ENCODE measurements around the gene OLA1. TPM values are rescaled to one million over a fixed set of nuclear protein-coding genes. Genes with fewer than 3 reads are reported as not detected.
A peak's percentile ranks its signal among the peaks of the same experiment; 100 is the strongest.

Gene OLA1
- total and polyA plus RNA-seq, 2 of the 4 experiments (the other 2 are of a cell fraction) = 54.7 to 71.2 TPM

DNA sequence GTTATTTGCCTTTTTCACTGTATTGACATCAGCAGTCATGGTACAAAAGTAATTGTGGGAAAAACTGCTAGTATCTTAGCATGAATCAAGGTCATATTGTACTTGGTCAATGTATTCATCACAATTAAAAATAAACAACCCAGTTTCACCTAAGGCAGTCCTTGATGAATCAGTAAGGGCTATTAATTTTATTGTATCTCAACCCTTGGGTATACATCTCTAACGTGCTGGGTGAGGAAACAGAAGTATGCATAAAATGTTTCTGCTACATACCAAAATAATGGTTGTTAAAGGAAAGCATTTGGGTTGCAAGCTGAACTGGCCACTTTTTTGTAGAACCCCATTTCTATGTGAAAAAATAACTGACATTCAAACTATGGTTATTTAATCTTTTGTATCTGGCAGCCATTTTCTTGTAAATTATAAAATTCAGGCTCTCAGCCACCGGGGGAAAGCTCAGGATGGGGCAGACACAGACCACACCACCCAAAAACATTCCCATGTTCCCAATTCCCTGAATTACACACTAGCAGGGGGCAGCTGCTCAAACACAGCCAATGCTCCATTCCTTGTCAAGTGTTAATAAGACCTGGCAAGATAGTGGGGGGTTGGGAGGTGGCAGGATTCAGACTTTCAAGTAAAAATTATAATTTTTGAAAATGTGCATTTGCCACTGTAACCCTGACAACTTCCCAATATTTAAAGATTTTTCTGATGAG lies 49.3 kb downstream of the OLA1 start:
- H2AK5ac ChIP-seq (ENCODE audit: low read depth, low read length) = peak overlapping the region; percentile 73; the same call in 1 of the 2 replicates
- ChIA-PET POLR2A (ENCODE audit: unreplicated experiment) (no interaction called here), CTCF (no interaction called here)
- no peak overlapping the region for H2BK20ac ChIP-seq (ENCODE audit: low read depth, low read length)
- no peak overlapping the region for H3K27ac ChIP-seq (ENCODE audit: insufficient read depth, low read length)
- no peak overlapping the region for H3K9ac ChIP-seq (ENCODE audit: low read depth, low read length)
- dilution Hi-C loops (cut with HindIII; ENCODE audit: low sequenced_read_pairs, unreplicated experiment) = no loop called here
- no peak overlapping the region; the same call in 2 of the 3 replicates for H2BK15ac ChIP-seq (ENCODE audit: low read depth, low read length)
- no peak overlapping the region for H3K56ac ChIP-seq (ENCODE audit: extremely low read depth, insufficient read depth, low read length)
- no peak overlapping the region; the same call in 1 of the 2 replicates for H3K4ac ChIP-seq (ENCODE audit: low read depth, low read length)
- no peak overlapping the region; a peak in 1 of 4 replicates for H4K8ac ChIP-seq (ENCODE audit: low read depth in 2 of 2, low read length in 2 of 2)
- ATAC-seq (ENCODE audit: low read depth) (peak; percentile 67; the same call in 1 of the 2 replicates), DNase-seq (peak; percentile 34)
- no peak overlapping the region for H2BK120ac ChIP-seq (ENCODE audit: low read depth, low read length)
- peaks cover 9 to 32% of the 10 kb centered on the region in 2 experiments; a peak in 3 of 4 replicates for H3K79me1 ChIP-seq (ENCODE audit: low read depth in 1 of 2, low read length in 2 of 2)
- TF ChIP-seq, protein P1, sequence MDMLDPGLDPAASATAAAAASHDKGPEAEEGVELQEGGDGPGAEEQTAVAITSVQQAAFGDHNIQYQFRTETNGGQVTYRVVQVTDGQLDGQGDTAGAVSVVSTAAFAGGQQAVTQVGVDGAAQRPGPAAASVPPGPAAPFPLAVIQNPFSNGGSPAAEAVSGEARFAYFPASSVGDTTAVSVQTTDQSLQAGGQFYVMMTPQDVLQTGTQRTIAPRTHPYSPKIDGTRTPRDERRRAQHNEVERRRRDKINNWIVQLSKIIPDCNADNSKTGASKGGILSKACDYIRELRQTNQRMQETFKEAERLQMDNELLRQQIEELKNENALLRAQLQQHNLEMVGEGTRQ (IDR thresholded peaks at IDR 0.05; ENCODE audit: low read depth, low read length) = no peak
- TF ChIP-seq CHD1 (IDR thresholded peaks at IDR 0.05; ENCODE audit: low read depth, low read length) (no peak), MXI1 (IDR thresholded peaks at IDR 0.05; ENCODE audit: borderline replicate concordance, low read depth, low read length) (no peak), SMC3 (IDR thresholded peaks at IDR 0.05; ENCODE audit: low read depth, low read length) (no peak), CEBPB (IDR thresholded peaks at IDR 0.05; ENCODE audit: low read depth, low read length) (no peak), BHLHE40 (IDR thresholded peaks at IDR 0.05; ENCODE audit: low read depth, low read length) (no peak), MAFK (IDR thresholded peaks at IDR 0.05; ENCODE audit: low read depth, low read length) (no peak), POLR2A (IDR thresholded peaks at IDR 0.05; ENCODE audit: low read depth, low read length) (no peak), NFE2L2 (IDR thresholded peaks at IDR 0.05; ENCODE audit: low read depth, low read length) (no peak), MAZ (IDR thresholded peaks at IDR 0.05; ENCODE audit: borderline replicate concordance, low read depth, low read length) (no peak)
- H3K18ac ChIP-seq (ENCODE audit: low read depth, low read length) = no peak overlapping the region
- no peaks in the 10 kb centered on the region for H3K9me3 ChIP-seq (ENCODE audit: control insufficient read depth, insufficient read depth, low read length)
- H3K9me1 ChIP-seq (ENCODE audit: insufficient read depth, low read length) = peaks cover 3% of the 10 kb centered on the region
- in situ Hi-C loops (cut with MboI; ENCODE audit: low sequenced_read_pairs) = no loop called here
- H4K5ac ChIP-seq (ENCODE audit: low read depth, low read length) = no peak overlapping the region
- H3K23ac ChIP-seq (ENCODE audit: low read depth, low read length) = no peak overlapping the region
- H3K36me3 ChIP-seq (ENCODE audit: control insufficient read depth, insufficient read depth, low read length) = no peaks in the 10 kb centered on the region
- H3K4me1 ChIP-seq (ENCODE audit: control insufficient read depth, insufficient read depth, low read length) = peaks cover 3% of the 10 kb centered on the region
- H4K20me1 ChIP-seq (ENCODE audit: insufficient read depth, low read length) = peaks cover 14% of the 10 kb centered on the region
- no peak overlapping the region for H2AK9ac ChIP-seq (replicated peaks; ENCODE audit: low read depth, low read length, poor library complexity)
- no peak overlapping the region for H4K91ac ChIP-seq (ENCODE audit: insufficient read depth, low read depth, low read length)
- no peak overlapping the region; the same call in 1 of the 2 replicates for H3K4me2 ChIP-seq (ENCODE audit: low read depth, low read length)
- no peak overlapping the region for H2AFZ ChIP-seq (replicated peaks; ENCODE audit: low read length, poor library complexity)
- no TSS peak for BruUV-seq (replicated peaks)
- no peak overlapping the region for H2BK5ac ChIP-seq (ENCODE audit: low read depth, low read length, poor library complexity, severe bottlenecking)
- intact Hi-C loops (cut with micrococcal nuclease) = no loop called here
- WGBS, 2 experiments (ENCODE audit: extremely low coverage in 2 of 2, insufficient read length in 1 of 2) = no CpG with 5 or more reads among the region's 2 CpGs
- no peaks in the 10 kb centered on the region for H3K27me3 ChIP-seq (ENCODE audit: control insufficient read depth, insufficient read depth, low read length)
- peak overlapping the region; percentile 71; the same call in 1 of the 2 replicates for H3K14ac ChIP-seq (replicated peaks; ENCODE audit: low read depth, low read length)
- no peak overlapping the region for H3K4me3 ChIP-seq (ENCODE audit: insufficient read depth, low read depth, low read length)

All from IMR-90 (cell line).